ENCODE data around the gene MKS1. TPM values are rescaled to one million over a fixed set of nuclear protein-coding genes. Genes with fewer than 3 reads are reported as not detected.

The MKS1 gene
- total and polyA plus RNA-seq, 10 of the 15 experiments (the other 5 are each of a cell fraction or from before 2014, with no cell fraction given), result 5.7 to 21.4 (median 13.9) TPM

DNA sequence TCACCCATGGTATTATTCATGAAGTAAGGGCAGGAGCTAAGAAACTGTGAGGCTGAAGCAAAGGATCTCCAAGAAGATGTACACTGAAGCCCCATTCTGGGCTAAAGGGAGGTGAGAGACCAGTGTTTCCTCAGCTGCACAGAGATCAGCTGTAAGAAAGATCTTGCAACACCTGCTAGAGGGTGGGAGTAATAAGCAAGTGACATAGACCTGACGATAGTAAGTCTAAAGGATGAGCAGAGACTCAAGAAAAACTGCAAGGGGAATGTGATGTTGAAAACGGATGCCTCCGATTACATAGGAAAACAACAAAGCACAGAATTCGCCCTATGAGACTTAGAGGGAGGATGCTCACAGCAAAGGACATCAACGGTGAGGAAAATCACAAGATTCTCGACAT, 52.4 kb downstream of the MKS1 start, which contains the start of gene OR4D2:
Gene OR4D2 (plus strand): TSS at position 301 of the 400 bp plus-strand sequence. CDS start 2,674 bp downstream, outside the sequence.
- Histone ChIP-seq H3K9ac (ENCODE audit: control insufficient read depth, insufficient read depth, low read length) (no peak within 1 kb of the TSS), H4K20me1 (ENCODE audit: control insufficient read depth, insufficient read depth) (no peaks in the 10 kb centered on the region), H3K4me2 (ENCODE audit: control insufficient read depth, insufficient read depth) (no peak within 1 kb of the TSS), H3K27me3 (replicated peaks in 1 of 2; ENCODE audit: control insufficient read depth in 2 of 2, insufficient read depth in 2 of 2, low read length in 1 of 2) (no peaks in the 10 kb centered on the region; a peak in 3 of 4 replicates), H3K4me1 (ENCODE audit: control insufficient read depth, insufficient read depth, low read length) (no peaks in the 10 kb centered on the region), H2AFZ (ENCODE audit: control insufficient read depth, low read depth, low read length) (no peak within 1 kb of the TSS), H3K4me3 (no peak within 1 kb of the TSS), H3K79me2 (ENCODE audit: control insufficient read depth, insufficient read depth, low read length) (no peaks in the 10 kb centered on the region), H3K36me3 (ENCODE audit: control insufficient read depth in 2 of 2, insufficient read depth in 2 of 2, low read length in 1 of 2) (no peaks in the 10 kb centered on the region), H3K9me3 (replicated peaks; ENCODE audit: control insufficient read depth, insufficient read depth, low read length) (no peaks in the 10 kb centered on the region), H3K27ac (ENCODE audit: control insufficient read depth, insufficient read depth) (no peak within 1 kb of the TSS)
- ATAC-seq (no peak), FAIRE-seq (no peak), DNase-seq (ENCODE audit: low read depth, low spot score) (no peak)
- 16% methylated on average over 6 of the region's 6 CpGs for WGBS (ENCODE audit: insufficient coverage, insufficient replicate concordance, low lambda C conversion rate, missing lambda C conversion rate)
- no TSS peak for BruUV-seq (replicated peaks)
- RAD21 ChIA-PET (ENCODE audit: unreplicated experiment), result no interaction called here
- in situ Hi-C loops (cut with MboI) (no loop called here), intact Hi-C loops (cut with micrococcal nuclease; ENCODE audit: unreplicated experiment) (no loop called here)
- SMC1A ChIA-PET (ENCODE audit: uncharacterized antibody, unreplicated experiment), result no interaction called here
- CTCF ChIA-PET, result interaction anchor here (0.7 kb wide), 1 partner anchor 1345 kb away, joined by 3 read pairs; no protein-coding TSS in a partner anchor
- TF ChIP-seq, protein P1, sequence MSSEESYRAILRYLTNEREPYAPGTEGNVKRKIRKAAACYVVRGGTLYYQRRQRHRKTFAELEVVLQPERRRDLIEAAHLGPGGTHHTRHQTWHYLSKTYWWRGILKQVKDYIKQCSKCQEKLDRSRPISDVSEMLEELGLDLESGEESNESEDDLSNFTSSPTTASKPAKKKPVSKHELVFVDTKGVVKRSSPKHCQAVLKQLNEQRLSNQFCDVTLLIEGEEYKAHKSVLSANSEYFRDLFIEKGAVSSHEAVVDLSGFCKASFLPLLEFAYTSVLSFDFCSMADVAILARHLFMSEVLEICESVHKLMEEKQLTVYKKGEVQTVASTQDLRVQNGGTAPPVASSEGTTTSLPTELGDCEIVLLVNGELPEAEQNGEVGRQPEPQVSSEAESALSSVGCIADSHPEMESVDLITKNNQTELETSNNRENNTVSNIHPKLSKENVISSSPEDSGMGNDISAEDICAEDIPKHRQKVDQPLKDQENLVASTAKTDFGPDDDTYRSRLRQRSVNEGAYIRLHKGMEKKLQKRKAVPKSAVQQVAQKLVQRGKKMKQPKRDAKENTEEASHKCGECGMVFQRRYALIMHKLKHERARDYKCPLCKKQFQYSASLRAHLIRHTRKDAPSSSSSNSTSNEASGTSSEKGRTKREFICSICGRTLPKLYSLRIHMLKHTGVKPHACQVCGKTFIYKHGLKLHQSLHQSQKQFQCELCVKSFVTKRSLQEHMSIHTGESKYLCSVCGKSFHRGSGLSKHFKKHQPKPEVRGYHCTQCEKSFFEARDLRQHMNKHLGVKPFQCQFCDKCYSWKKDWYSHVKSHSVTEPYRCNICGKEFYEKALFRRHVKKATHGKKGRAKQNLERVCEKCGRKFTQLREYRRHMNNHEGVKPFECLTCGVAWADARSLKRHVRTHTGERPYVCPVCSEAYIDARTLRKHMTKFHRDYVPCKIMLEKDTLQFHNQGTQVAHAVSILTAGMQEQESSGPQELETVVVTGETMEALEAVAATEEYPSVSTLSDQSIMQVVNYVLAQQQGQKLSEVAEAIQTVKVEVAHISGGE (CRISPR knock-in tag; IDR thresholded peaks at IDR 0.05), result no peak
- no peak for TF ChIP-seq RAD21 (IDR thresholded peaks at IDR 0.05; ENCODE audit: insufficient read depth, low read depth, low read length)
- no peak for TF ChIP-seq TCF12 (IDR thresholded peaks at IDR 0.05; ENCODE audit: low read depth, low read length)
- POLR2A ChIA-PET, result no interaction called here

DNA sequence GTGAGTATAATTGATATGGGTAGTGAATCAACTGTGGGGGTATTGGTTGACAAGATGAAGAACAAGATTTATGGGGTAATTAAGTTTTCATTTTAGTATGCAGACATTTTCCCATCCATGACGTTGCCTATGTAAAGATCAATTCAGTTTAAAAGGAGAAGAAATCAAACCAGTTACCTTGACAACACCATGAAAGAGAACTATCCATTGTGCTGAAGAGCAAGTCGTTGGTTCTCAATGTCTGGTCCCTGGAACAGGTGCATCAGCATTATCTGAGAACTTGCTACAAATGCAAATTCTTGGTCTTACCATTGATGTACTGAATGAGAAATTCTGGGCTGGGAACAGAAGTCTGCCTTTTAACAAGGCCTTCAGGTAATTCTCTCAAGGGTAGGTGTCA, 53.1 kb downstream of the MKS1 start:
- Histone ChIP-seq H3K9ac (ENCODE audit: control insufficient read depth, insufficient read depth, low read length) (no peak overlapping the region), H3K4me1 (ENCODE audit: control insufficient read depth, insufficient read depth, low read length) (no peaks in the 10 kb centered on the region), H3K9me3 (replicated peaks; ENCODE audit: control insufficient read depth, insufficient read depth, low read length) (no peaks in the 10 kb centered on the region), H3K4me3 (no peak overlapping the region), H3K4me2 (ENCODE audit: control insufficient read depth, insufficient read depth) (no peak overlapping the region), H3K36me3 (ENCODE audit: control insufficient read depth in 2 of 2, insufficient read depth in 2 of 2, low read length in 1 of 2) (no peaks in the 10 kb centered on the region), H3K79me2 (ENCODE audit: control insufficient read depth, insufficient read depth, low read length) (no peaks in the 10 kb centered on the region), H2AFZ (ENCODE audit: control insufficient read depth, low read depth, low read length) (no peak overlapping the region), H3K27ac (ENCODE audit: control insufficient read depth, insufficient read depth) (no peak overlapping the region), H3K27me3 (replicated peaks in 1 of 2; ENCODE audit: control insufficient read depth in 2 of 2, insufficient read depth in 2 of 2, low read length in 1 of 2) (no peaks in the 10 kb centered on the region; a peak in 3 of 4 replicates), H4K20me1 (ENCODE audit: control insufficient read depth, insufficient read depth) (no peaks in the 10 kb centered on the region)
- no peak for FAIRE-seq
- CTCF ChIA-PET, result interaction anchor here (0.7 to 1.1 kb wide), 2 partner anchors 42 to 1346 kb away, joined by 3 to 5 read pairs; no protein-coding TSS in a partner anchor
- ATAC-seq, result no peak
- DNase-seq (ENCODE audit: low read depth, low spot score), result no peak
- RAD21 ChIA-PET (ENCODE audit: unreplicated experiment), result no interaction called here
- no TSS peak for BruUV-seq (replicated peaks)
- POLR2A ChIA-PET, result no interaction called here
- 0% methylated on average over 2 of the region's 2 CpGs for WGBS (ENCODE audit: insufficient coverage, insufficient replicate concordance, low lambda C conversion rate, missing lambda C conversion rate)
- intact Hi-C loops (cut with micrococcal nuclease; ENCODE audit: unreplicated experiment) (no loop called here), in situ Hi-C loops (cut with MboI) (no loop called here)
- SMC1A ChIA-PET (ENCODE audit: uncharacterized antibody, unreplicated experiment), result interaction anchor here (1.2 kb wide), 1 partner anchor 12 kb away, joined by 3 read pairs; no protein-coding TSS in a partner anchor
- TF ChIP-seq NFXL1 (IDR thresholded peaks at IDR 0.05; ENCODE audit: borderline replicate concordance) (no peak), SUPT20H (IDR thresholded peaks at IDR 0.05; ENCODE audit: borderline replicate concordance, control insufficient read depth, low read depth, low read length) (no peak), HDAC6 (IDR thresholded peaks at IDR 0.05; ENCODE audit: unreplicated experiment) (no peak), NFIC (IDR thresholded peaks at IDR 0.05; ENCODE audit: low read depth, low read length) (no peak), BHLHE40 (IDR thresholded peaks at IDR 0.05; ENCODE audit: borderline replicate concordance in 1 of 2, low read depth in 2 of 2, low read length in 1 of 2) (no peak)
- TF ChIP-seq, protein P2, sequence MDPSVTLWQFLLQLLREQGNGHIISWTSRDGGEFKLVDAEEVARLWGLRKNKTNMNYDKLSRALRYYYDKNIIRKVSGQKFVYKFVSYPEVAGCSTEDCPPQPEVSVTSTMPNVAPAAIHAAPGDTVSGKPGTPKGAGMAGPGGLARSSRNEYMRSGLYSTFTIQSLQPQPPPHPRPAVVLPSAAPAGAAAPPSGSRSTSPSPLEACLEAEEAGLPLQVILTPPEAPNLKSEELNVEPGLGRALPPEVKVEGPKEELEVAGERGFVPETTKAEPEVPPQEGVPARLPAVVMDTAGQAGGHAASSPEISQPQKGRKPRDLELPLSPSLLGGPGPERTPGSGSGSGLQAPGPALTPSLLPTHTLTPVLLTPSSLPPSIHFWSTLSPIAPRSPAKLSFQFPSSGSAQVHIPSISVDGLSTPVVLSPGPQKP (IDR thresholded peaks at IDR 0.05; ENCODE audit: low read depth, low read length), result no peak
- TF ChIP-seq, protein P3, sequence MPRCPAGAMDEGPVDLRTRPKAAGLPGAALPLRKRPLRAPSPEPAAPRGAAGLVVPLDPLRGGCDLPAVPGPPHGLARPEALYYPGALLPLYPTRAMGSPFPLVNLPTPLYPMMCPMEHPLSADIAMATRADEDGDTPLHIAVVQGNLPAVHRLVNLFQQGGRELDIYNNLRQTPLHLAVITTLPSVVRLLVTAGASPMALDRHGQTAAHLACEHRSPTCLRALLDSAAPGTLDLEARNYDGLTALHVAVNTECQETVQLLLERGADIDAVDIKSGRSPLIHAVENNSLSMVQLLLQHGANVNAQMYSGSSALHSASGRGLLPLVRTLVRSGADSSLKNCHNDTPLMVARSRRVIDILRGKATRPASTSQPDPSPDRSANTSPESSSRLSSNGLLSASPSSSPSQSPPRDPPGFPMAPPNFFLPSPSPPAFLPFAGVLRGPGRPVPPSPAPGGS (IDR thresholded peaks at IDR 0.05; ENCODE audit: borderline replicate concordance, insufficient read depth, low read depth, low read length, poor library complexity, severe bottlenecking), result no peak

Data from GM12878 (cell line).